ENCODE results near the gene TMPRSS3. TPM values are rescaled to one million over a fixed set of nuclear protein-coding genes. Genes with fewer than 3 reads are reported as not detected.
A peak's percentile ranks its signal among the peaks of the same experiment; 100 is the strongest.

TMPRSS3 gene
- total RNA-seq, 1 experiment from 2014 or later = 10.3 TPM

GRCh38 chr21:42414553-42414927, 18.7 kb upstream of the TMPRSS3 start:
- no peak for DNase-seq
- Mint-ChIP-seq H3K9me3 (ENCODE audit: low read depth, unreplicated experiment) (no peaks in the 10 kb centered on the region), H3K27ac (ENCODE audit: unreplicated experiment) (peak overlapping the region; percentile 83), H3K27me3 (ENCODE audit: unreplicated experiment) (no peaks in the 10 kb centered on the region), H3K4me1 (ENCODE audit: low read depth, unreplicated experiment) (peaks cover 8% of the 10 kb centered on the region), H3K36me3 (ENCODE audit: insufficient read depth, unreplicated experiment) (peaks cover 8% of the 10 kb centered on the region), H3K4me3 (ENCODE audit: low read depth, unreplicated experiment) (no peak overlapping the region)
- BruUV-seq (replicated peaks) = no TSS peak
- TF ChIP-seq CTCF (IDR thresholded peaks at IDR 0.05; ENCODE audit: unreplicated experiment) = no peak
- intact Hi-C loops (cut with micrococcal nuclease; ENCODE audit: unreplicated experiment) = no loop called here
- CTCF ChIA-PET = no interaction called here

GRCh38 chr21:42414066-42414465, 18.2 kb upstream of the TMPRSS3 start:
- no peaks in the 10 kb centered on the region for H3K9me3 Mint-ChIP-seq (ENCODE audit: low read depth, unreplicated experiment)
- BruUV-seq (replicated peaks) = no TSS peak
- intact Hi-C loops (cut with micrococcal nuclease; ENCODE audit: unreplicated experiment) = no loop called here

GRCh38 chr21:42413500-42413899, 17.6 kb upstream of the TMPRSS3 start:
- H3K9me3 Mint-ChIP-seq (ENCODE audit: low read depth, unreplicated experiment) = no peaks in the 10 kb centered on the region
- peaks cover 8% of the 10 kb centered on the region for H3K4me1 Mint-ChIP-seq (ENCODE audit: low read depth, unreplicated experiment)
- intact Hi-C loops (cut with micrococcal nuclease; ENCODE audit: unreplicated experiment) = no loop called here
- peaks cover 8% of the 10 kb centered on the region for H3K36me3 Mint-ChIP-seq (ENCODE audit: insufficient read depth, unreplicated experiment)
- no peak for TF ChIP-seq CTCF (IDR thresholded peaks at IDR 0.05; ENCODE audit: unreplicated experiment)
- H3K27ac Mint-ChIP-seq (ENCODE audit: unreplicated experiment) = no peak overlapping the region
- BruUV-seq (replicated peaks) = no TSS peak
- no peak overlapping the region for H3K4me3 Mint-ChIP-seq (ENCODE audit: low read depth, unreplicated experiment)
- DNase-seq = no peak
- CTCF ChIA-PET = no interaction called here
- no peaks in the 10 kb centered on the region for H3K27me3 Mint-ChIP-seq (ENCODE audit: unreplicated experiment)

More at GRCh38 chr21:42414066-42414465, 18.2 kb upstream of the TMPRSS3 start:
- no peaks in the 10 kb centered on the region for H3K27me3 Mint-ChIP-seq (ENCODE audit: unreplicated experiment)
- H3K27ac Mint-ChIP-seq (ENCODE audit: unreplicated experiment) = no peak overlapping the region
- no peak overlapping the region for H3K4me3 Mint-ChIP-seq (ENCODE audit: low read depth, unreplicated experiment)
- no peak for DNase-seq
- no peak for TF ChIP-seq CTCF (IDR thresholded peaks at IDR 0.05; ENCODE audit: unreplicated experiment)
- CTCF ChIA-PET = no interaction called here
- peaks cover 8% of the 10 kb centered on the region for H3K4me1 Mint-ChIP-seq (ENCODE audit: low read depth, unreplicated experiment)
- H3K36me3 Mint-ChIP-seq (ENCODE audit: insufficient read depth, unreplicated experiment) = peaks cover 8% of the 10 kb centered on the region

GRCh38 chr21:42413093-42413492, 17.2 kb upstream of the TMPRSS3 start:
- Mint-ChIP-seq H3K27me3 (ENCODE audit: unreplicated experiment) (no peaks in the 10 kb centered on the region), H3K36me3 (ENCODE audit: insufficient read depth, unreplicated experiment) (peaks cover 8% of the 10 kb centered on the region), H3K4me1 (ENCODE audit: low read depth, unreplicated experiment) (peaks cover 8% of the 10 kb centered on the region), H3K9me3 (ENCODE audit: low read depth, unreplicated experiment) (no peaks in the 10 kb centered on the region), H3K4me3 (ENCODE audit: low read depth, unreplicated experiment) (no peak overlapping the region), H3K27ac (ENCODE audit: unreplicated experiment) (no peak overlapping the region)
- BruUV-seq (replicated peaks) = no TSS peak
- no peak for DNase-seq
- CTCF ChIA-PET = no interaction called here
- intact Hi-C loops (cut with micrococcal nuclease; ENCODE audit: unreplicated experiment) = no loop called here
- TF ChIP-seq CTCF (IDR thresholded peaks at IDR 0.05; ENCODE audit: unreplicated experiment) = no peak

- intact Hi-C loops (cut with micrococcal nuclease; ENCODE audit: unreplicated experiment) = no loop called here
- H3K4me3 Mint-ChIP-seq (ENCODE audit: low read depth, unreplicated experiment) = no peak overlapping the region
- no peaks in the 10 kb centered on the region for H3K9me3 Mint-ChIP-seq (ENCODE audit: low read depth, unreplicated experiment)
- H3K27ac Mint-ChIP-seq (ENCODE audit: unreplicated experiment) = no peak overlapping the region
- BruUV-seq (replicated peaks) = no TSS peak
- CTCF ChIA-PET = no interaction called here
- no peak for TF ChIP-seq CTCF (IDR thresholded peaks at IDR 0.05; ENCODE audit: unreplicated experiment)
- H3K36me3 Mint-ChIP-seq (ENCODE audit: insufficient read depth, unreplicated experiment) = peaks cover 8% of the 10 kb centered on the region
- H3K27me3 Mint-ChIP-seq (ENCODE audit: unreplicated experiment) = no peaks in the 10 kb centered on the region
- DNase-seq = no peak
- H3K4me1 Mint-ChIP-seq (ENCODE audit: low read depth, unreplicated experiment) = peaks cover 8% of the 10 kb centered on the region
Observed at GRCh38 chr21:42412636-42412933, 16.7 kb upstream of the TMPRSS3 start.

All from Calu3 (cell line).